ENCODE data around the gene CLEC17A.
"Not testable (repeated sequence)": the region's sequence is repeated elsewhere in the genome, so short reads cannot be mapped to it uniquely, and the experiment has no call there.

CLEC17A gene

DNA sequence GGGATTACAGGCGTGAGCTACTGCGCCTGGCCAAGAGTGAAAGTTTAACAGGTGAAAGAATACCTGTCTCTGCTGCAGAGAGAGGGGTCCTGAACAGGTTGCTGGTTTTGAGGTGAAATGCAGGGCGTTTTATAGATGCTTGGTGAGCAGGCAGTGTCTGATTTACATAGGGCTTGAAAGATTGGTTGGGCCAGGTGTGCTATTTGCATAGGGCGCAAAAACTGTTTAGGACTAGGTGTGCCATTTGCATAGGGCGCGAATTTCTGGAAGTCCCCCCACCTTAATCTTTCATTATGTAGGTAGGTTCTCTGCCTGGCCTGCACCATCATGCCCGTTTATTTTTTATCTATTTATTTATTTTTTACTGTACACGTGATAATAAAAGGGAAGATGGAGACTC is 6.5 kb upstream of the CLEC17A start:
- intact Hi-C loops (cut with DNase I) = no loop called here
- DNase-seq = no peak

GRCh38 chr19:14577264-14577663 is 5.6 kb upstream of the CLEC17A start:
- peak in 1 of 10 donors; percentile 26 for DNase-seq
- intact Hi-C loops (cut with DNase I) = no loop called here

GRCh38 chr19:14577885-14578427 is 4.9 kb upstream of the CLEC17A start:
- DNase-seq = peak in 1 of 10 donors; percentile 37
- intact Hi-C loops (cut with DNase I) = no loop called here

- peak in 2 of 10 donors; percentile 8 to 46 for DNase-seq
- intact Hi-C loops (cut with DNase I) = no loop called here
Observed at GRCh38 chr19:14580623-14581237, 2.2 kb upstream of the CLEC17A start.

GRCh38 chr19:14584372-14584771 is 1.5 kb downstream of the CLEC17A start:
- intact Hi-C loops (cut with DNase I) = not testable (repeated sequence)
- DNase-seq = peak in 1 of 10 donors; percentile 4

- DNase-seq; intact Hi-C loops (cut with DNase I): not testable (repeated sequence)
Observed at GRCh38 chr19:14585187-14585586, 2.3 kb downstream of the CLEC17A start.

DNA sequence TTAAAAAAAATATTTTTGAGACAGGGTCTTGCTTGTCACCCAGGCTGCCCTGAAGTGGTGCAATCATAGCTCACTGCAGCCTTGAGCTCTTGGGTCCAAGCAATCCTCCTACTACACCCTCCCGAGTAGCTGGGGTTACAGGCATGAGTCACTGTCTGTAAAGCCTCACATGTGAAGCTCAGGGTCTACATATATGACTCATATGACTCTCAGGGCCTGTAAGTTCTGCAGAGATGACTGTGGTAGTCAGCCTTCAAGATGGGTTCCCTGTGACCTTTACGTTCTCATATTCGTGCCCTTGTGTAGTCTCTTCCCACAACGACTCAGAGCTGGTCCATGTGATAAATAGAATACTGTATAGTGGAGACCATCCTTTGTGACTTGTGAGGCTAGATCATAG is 6.5 kb downstream of the CLEC17A start:
- DNase-seq; intact Hi-C loops (cut with DNase I): not testable (repeated sequence)

DNA sequence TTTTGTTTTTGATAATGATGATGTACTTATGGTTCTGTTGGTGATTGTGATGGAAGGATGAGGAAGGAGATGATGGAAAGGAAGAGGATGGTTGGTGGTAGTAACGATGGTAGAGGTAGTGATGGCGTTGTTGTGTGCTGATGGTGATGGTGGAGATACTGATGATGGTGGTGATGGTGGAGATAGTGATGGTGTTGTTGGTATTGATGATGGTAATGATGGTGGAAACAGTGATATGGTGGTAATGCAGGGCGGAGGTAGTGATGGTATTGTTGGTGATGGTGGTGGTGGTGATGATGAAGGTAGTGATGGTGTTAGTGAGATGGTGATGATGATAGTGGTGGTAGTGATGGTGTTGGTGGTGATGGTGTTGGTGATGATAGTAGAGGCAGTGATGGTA is 12.7 kb downstream of the CLEC17A start:
- no peak for DNase-seq
- intact Hi-C loops (cut with DNase I) = no loop called here

GRCh38 chr19:14599548-14600147 is 16.8 kb downstream of the CLEC17A start:
- peak in 1 of 10 donors; percentile 18 for DNase-seq
- intact Hi-C loops (cut with DNase I) = no loop called here

- peak in 1 of 10 donors; percentile 3 for DNase-seq
- intact Hi-C loops (cut with DNase I) = no loop called here
Observed at GRCh38 chr19:14603990-14604387, 21.1 kb downstream of the CLEC17A start.

- intact Hi-C loops (cut with DNase I) = no loop called here
- DNase-seq = no peak
Observed at GRCh38 chr19:14606627-14607026, 23.7 kb downstream of the CLEC17A start.

GRCh38 chr19:14611051-14611450 is 28.2 kb downstream of the CLEC17A start:
- intact Hi-C loops (cut with DNase I) = no loop called here

DNA sequence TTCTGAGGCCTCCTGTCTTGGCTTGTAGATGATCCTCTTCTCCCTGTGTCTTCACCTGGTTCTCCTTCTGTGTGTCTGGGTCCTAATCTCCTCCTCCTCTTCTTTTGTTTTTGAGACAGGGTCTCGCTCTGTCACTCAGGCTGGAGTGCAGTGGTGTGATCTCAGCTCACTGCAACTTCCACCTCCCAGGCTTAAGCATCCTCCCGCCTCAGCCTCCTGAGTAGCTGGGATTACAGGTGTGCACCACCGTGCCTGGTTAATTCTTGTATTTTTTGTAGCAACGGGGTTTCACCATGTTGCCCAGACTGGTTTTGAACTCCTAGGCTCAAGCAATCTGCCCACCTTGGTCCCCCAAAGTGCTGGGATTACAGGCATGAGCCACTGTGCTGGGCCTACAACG is 29.4 kb downstream of the CLEC17A start:
- DNase-seq; intact Hi-C loops (cut with DNase I): not testable (repeated sequence)

More at GRCh38 chr19:14611051-14611450, 28.2 kb downstream of the CLEC17A start:
- no peak for DNase-seq

DNA sequence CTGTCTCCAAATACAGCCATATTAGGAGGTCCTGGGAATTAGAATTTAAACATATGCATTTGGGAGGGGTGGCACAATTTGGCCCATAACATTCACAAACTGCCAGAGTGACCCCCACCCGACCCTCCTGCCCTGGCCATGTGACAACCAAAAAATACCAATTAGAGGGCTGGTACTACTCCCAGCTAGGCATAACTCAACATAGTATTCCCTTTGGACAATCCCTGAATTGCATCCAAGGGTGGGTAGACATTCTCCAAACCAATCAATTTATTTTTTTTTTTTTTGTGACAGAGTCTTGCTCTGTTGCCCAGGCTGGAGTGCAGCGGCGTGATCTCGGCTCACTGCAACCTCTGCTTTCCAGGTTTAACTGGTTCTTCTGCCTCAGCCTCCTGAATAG is 29.8 kb downstream of the CLEC17A start:
- no peak for DNase-seq
- intact Hi-C loops (cut with DNase I) = no loop called here

GRCh38 chr19:14613399-14614098 is 30.7 kb downstream of the CLEC17A start:
- intact Hi-C loops (cut with DNase I); DNase-seq: not testable (repeated sequence)

GRCh38 chr19:14614099-14614412 is 31.2 kb downstream of the CLEC17A start:
- intact Hi-C loops (cut with DNase I) = no loop called here
- no peak for DNase-seq

DNA sequence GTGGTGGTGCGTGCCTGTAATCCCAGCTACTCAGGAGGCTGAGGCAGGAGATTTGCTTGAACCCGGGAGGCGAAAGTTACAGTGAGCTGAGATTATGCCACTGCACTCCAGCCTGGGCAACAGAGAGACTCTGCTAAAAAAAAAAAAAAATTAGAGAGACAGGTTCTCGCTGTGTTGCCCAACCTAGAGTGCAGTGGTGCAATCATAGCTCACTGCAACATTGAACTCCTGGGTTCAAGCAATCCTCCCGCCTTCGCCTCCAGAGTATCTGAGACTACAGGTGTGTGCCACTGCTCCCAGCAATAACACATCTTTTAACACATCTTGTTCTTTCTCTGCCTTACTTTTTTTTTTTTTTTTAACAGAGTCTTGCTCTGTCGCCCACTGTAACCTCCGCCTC is 32.7 kb downstream of the CLEC17A start:
- DNase-seq = no peak
- intact Hi-C loops (cut with DNase I) = no loop called here

- intact Hi-C loops (cut with DNase I) = no loop called here
- no peak for DNase-seq
Observed at GRCh38 chr19:14616407-14616806, 33.5 kb downstream of the CLEC17A start.

- DNase-seq = no peak
- intact Hi-C loops (cut with DNase I) = no loop called here
Observed at GRCh38 chr19:14619404-14619803, 36.5 kb downstream of the CLEC17A start.

- intact Hi-C loops (cut with DNase I) = not testable (repeated sequence)
Observed at GRCh38 chr19:14624491-14624890, 41.6 kb downstream of the CLEC17A start.

GRCh38 chr19:14629557-14629956 is 46.7 kb downstream of the CLEC17A start:
- intact Hi-C loops (cut with DNase I) = no loop called here

More at GRCh38 chr19:14624491-14624890, 41.6 kb downstream of the CLEC17A start:
- DNase-seq = not testable (repeated sequence)

GRCh38 chr19:14632286-14632685 is 49.4 kb downstream of the CLEC17A start:
- no peak for DNase-seq
- intact Hi-C loops (cut with DNase I) = no loop called here

More at GRCh38 chr19:14629557-14629956, 46.7 kb downstream of the CLEC17A start:
- DNase-seq = no peak

Data from posterior cingulate gyrus (tissue), 11 donors.